GM12878 (cell line): ENCODE data around the gene PSMC3IP. TPM values are rescaled to one million over a fixed set of nuclear protein-coding genes. Genes with fewer than 3 reads are reported as not detected.

Source experiments
- ASH2L ChIP-seq: fragments of 300-600, 200-600 bp; sonication (generic); IDR thresholded peaks from 2 replicates; pipeline ENCODE4 v1.6.1; 2017; ENCODE audit warnings: low read depth, mild to moderate bottlenecking, borderline replicate concordance
- BMI1 ChIP-seq: fragments of 450-650 bp; IDR thresholded peaks from 2 replicates; pipeline ENCODE4 v1.6.1; 2016; ENCODE audit warnings: mild to moderate bottlenecking, moderate library complexity, borderline replicate concordance
- CHD1 ChIP-seq: IDR thresholded peaks from 2 replicates; pipeline ENCODE4 v1.6.1; 2012; ENCODE audit warnings: low read depth, low read length, improper control_type of control experiment
- E4F1 ChIP-seq: fragments of 450-650 bp; IDR thresholded peaks from 2 replicates; pipeline ENCODE4 v1.6.1; 2018; ENCODE audit warnings: borderline replicate concordance, mild to moderate bottlenecking; ENCODE audit not compliant: partially characterized antibody
- EED ChIP-seq: sonication (generic); IDR thresholded peaks from 2 replicates; pipeline ENCODE4 v1.6.1; 2016; ENCODE audit warnings: antibody characterized with exemption, low read depth
- FOXK2 ChIP-seq: fragments of 450-650 bp; IDR thresholded peaks from 2 replicates; pipeline ENCODE4 v1.6.1; 2017; ENCODE audit warnings: mild to moderate bottlenecking, moderate library complexity
- HDAC6 ChIP-seq: fragments of 200-600 bp; sonication (generic); IDR thresholded peaks from one replicate; pipeline ENCODE4 v1.8.0; 2017; ENCODE audit warnings: antibody characterized with exemption; ENCODE audit not compliant: unreplicated experiment
- MLLT1 ChIP-seq: fragments of 450-650 bp; IDR thresholded peaks from 2 replicates; pipeline ENCODE4 v1.6.1; 2016; ENCODE audit warnings: mild to moderate bottlenecking
- NFXL1 ChIP-seq: fragments of 450-650 bp; IDR thresholded peaks from 2 replicates; pipeline ENCODE4 v1.6.1; 2017; ENCODE audit warnings: antibody characterized with exemption, mild to moderate bottlenecking, borderline replicate concordance
- PAX5 ChIP-seq: IDR thresholded peaks from 2 replicates; pipeline ENCODE4 v1.6.1; 2011; ENCODE audit warnings: low read depth, low read length, borderline replicate concordance
- PBX3 ChIP-seq: IDR thresholded peaks from 2 replicates; pipeline ENCODE4 v1.6.1; 2011; ENCODE audit warnings: mild to moderate bottlenecking, low read depth, low read length, moderate library complexity; ENCODE audit not compliant: insufficient replicate concordance
- SMAD1 ChIP-seq: fragments of 450-650 bp; IDR thresholded peaks from 2 replicates; pipeline ENCODE4 v1.6.1; 2018; ENCODE audit warnings: mild to moderate bottlenecking, low read depth; ENCODE audit not compliant: partially characterized antibody
- SMARCA5 ChIP-seq: fragments of 450-650 bp; IDR thresholded peaks from 2 replicates; pipeline ENCODE4 v1.6.1; 2017; ENCODE audit warnings: mild to moderate bottlenecking
- SP1 ChIP-seq: IDR thresholded peaks from one replicate; pipeline ENCODE4 v1.6.1; 2011; ENCODE audit warnings: low read depth, low read length
- SREBF1 ChIP-seq: IDR thresholded peaks from 2 replicates; pipeline ENCODE4 v1.6.1; 2012; ENCODE audit warnings: mild to moderate bottlenecking, low read length
- SREBF2 ChIP-seq: IDR thresholded peaks from 2 replicates; pipeline ENCODE4 v1.6.1; 2012; ENCODE audit warnings: mild to moderate bottlenecking, low read length
- STAT1 ChIP-seq: fragments of 450-650 bp; conservative IDR thresholded peaks from 2 replicates; pipeline ENCODE4 v1.6.1; 2014; ENCODE audit warnings: antibody characterized with exemption, mild to moderate bottlenecking
- SUZ12 ChIP-seq: fragments of 200-600 bp; sonication (generic); IDR thresholded peaks from one replicate; pipeline ENCODE4 v1.6.1; 2018; ENCODE audit warnings: antibody characterized with exemption, mild to moderate bottlenecking; ENCODE audit not compliant: unreplicated experiment
- TARDBP ChIP-seq: IDR thresholded peaks from 2 replicates; pipeline ENCODE4 v1.6.1; 2016; ENCODE audit warnings: borderline replicate concordance
- WRNIP1 ChIP-seq: IDR thresholded peaks from 2 replicates; pipeline ENCODE4 v1.6.1; 2011; ENCODE audit warnings: low read depth, low read length, improper control_type of control experiment, borderline replicate concordance
- polyA plus RNA-seq, 11 experiments: library from polyadenylated mRNA; depleted of rRNA in 4 of 11; unstranded in 6 of 11; stranded (reverse) in 5 of 11; fragments of >200 nt; fragmentation: Nextera tagmentation in 4 of 11; fragmentation: Illumina TruSeq in 1 of 11; extraction: Ambion mirVana in 4 of 11; extraction: Trizol in 1 of 11; gene quantifications; 1 replicate in 1 of 11; 2 replicates in 10 of 11; pipeline versions ENCODE4 v1.2.1 to v1.2.3, GENCODE V29; 2011 to 2016; ENCODE audit warnings: inconsistent platforms in 2 of 11, missing spikeins in 2 of 11, low read depth in 1 of 11
- total RNA-seq, 4 experiments: library from RNA; depleted of rRNA in 3 of 4; stranded (reverse); fragments of >200 nt in 3 of 4; fragmentation: Illumina TruSeq in 1 of 4; extraction: Trizol in 1 of 4; gene quantifications; 2 replicates each; pipeline versions ENCODE4 v1.2.1 to v1.2.3, GENCODE V29; 2013 to 2021
- TF ChIP-seq, protein P1 (sequence below): fragments of 450-650 bp; IDR thresholded peaks from 2 replicates; pipeline ENCODE4 v1.6.1; 2017; ENCODE audit warnings: mild to moderate bottlenecking, moderate library complexity

PSMC3IP gene
- total and polyA plus RNA-seq, 10 of the 15 experiments (the other 5 are each of a cell fraction or from before 2014, with no cell fraction given): 6.8 to 34.5 (median 17.7) TPM

DNA sequence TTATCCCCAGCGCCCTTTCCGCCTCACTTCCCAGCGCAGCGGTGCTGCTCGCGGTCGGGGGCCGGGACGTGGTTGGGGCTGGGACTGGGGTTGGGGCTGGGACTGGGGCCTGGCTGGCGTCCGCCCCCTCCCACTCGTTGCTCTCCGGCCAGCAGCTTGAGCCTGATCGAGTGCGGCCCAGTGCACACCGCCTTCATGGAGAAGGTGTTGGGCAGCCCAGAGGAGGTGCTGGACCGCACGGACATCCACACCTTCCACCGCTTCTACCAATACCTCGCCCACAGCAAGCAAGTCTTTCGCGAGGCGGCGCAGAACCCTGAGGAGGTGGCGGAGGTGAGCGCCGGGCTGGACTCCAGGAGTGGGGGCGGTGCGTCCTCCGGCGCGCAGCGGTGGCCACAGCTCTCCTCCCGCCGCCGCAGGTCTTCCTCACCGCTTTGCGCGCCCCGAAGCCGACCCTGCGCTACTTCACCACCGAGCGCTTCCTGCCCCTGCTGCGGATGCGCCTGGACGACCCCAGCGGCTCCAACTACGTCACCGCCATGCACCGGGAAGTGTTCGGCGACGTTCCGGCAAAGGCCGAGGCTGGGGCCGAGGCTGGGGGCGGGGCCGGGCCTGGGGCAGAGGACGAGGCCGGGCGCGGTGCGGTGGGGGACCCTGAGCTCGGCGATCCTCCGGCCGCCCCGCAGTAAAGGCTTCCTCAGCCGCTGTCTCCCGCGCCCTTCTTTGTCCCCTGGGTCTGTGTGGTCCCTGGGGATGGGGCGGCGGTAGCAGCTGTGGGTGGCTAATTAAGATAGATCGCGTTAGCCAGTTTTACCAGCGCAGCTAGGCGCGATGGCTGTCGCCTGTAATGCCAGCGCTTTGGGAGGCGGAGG is 23.0 kb downstream of the PSMC3IP start (continued):
- TF ChIP-seq, protein P1, sequence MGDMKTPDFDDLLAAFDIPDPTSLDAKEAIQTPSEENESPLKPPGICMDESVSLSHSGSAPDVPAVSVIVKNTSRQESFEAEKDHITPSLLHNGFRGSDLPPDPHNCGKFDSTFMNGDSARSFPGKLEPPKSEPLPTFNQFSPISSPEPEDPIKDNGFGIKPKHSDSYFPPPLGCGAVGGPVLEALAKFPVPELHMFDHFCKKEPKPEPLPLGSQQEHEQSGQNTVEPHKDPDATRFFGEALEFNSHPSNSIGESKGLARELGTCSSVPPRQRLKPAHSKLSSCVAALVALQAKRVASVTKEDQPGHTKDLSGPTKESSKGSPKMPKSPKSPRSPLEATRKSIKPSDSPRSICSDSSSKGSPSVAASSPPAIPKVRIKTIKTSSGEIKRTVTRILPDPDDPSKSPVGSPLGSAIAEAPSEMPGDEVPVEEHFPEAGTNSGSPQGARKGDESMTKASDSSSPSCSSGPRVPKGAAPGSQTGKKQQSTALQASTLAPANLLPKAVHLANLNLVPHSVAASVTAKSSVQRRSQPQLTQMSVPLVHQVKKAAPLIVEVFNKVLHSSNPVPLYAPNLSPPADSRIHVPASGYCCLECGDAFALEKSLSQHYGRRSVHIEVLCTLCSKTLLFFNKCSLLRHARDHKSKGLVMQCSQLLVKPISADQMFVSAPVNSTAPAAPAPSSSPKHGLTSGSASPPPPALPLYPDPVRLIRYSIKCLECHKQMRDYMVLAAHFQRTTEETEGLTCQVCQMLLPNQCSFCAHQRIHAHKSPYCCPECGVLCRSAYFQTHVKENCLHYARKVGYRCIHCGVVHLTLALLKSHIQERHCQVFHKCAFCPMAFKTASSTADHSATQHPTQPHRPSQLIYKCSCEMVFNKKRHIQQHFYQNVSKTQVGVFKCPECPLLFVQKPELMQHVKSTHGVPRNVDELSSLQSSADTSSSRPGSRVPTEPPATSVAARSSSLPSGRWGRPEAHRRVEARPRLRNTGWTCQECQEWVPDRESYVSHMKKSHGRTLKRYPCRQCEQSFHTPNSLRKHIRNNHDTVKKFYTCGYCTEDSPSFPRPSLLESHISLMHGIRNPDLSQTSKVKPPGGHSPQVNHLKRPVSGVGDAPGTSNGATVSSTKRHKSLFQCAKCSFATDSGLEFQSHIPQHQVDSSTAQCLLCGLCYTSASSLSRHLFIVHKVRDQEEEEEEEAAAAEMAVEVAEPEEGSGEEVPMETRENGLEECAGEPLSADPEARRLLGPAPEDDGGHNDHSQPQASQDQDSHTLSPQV: no peak
- peak; percentile 47 for TF ChIP-seq E4F1
- no peak for TF ChIP-seq SMARCA5
- TF ChIP-seq STAT1: no peak
- TF ChIP-seq SREBF2: no peak
- TF ChIP-seq SP1: no peak
- TF ChIP-seq MLLT1: 0 out of 2 replicates have a peak, but pooled peaks have one; percentile 10
- no peak for TF ChIP-seq TARDBP
- no peak for TF ChIP-seq ASH2L
- TF ChIP-seq EED: no peak
- no peak for TF ChIP-seq WRNIP1
- TF ChIP-seq FOXK2: no peak
- TF ChIP-seq SREBF1: no peak
- TF ChIP-seq BMI1: no peak
- no peak for TF ChIP-seq HDAC6
- no peak for TF ChIP-seq CHD1
- no peak for TF ChIP-seq PBX3
- no peak for TF ChIP-seq SUZ12
- TF ChIP-seq SMAD1: no peak
- TF ChIP-seq NFXL1: no peak
- peak; percentile 78; the same call in 1 of the 2 replicates for TF ChIP-seq PAX5
